PC-3 (cell line): Measurements from ENCODE around the gene ICAM2. TPM values are rescaled to one million over a fixed set of nuclear protein-coding genes. Genes with fewer than 3 reads are reported as not detected.

Experiments
- ATAC-seq: fragments of 200-7000 bp; cut with Tn5 transposase; 2 replicates; pipeline ENCODE4 v1.9.1; 2020; ENCODE audit warnings: mild to moderate bottlenecking, moderate library complexity
- BruUV-seq: library from RNA; stranded (reverse); fragments of 400-500 nt; replicated peaks from 2 replicates; lab custom pipeline; 2021; lab: Mats Ljungman, UMichigan
- CTCF ChIA-PET: fragments of 300-600 bp; sonication (Branson Sonifier 250); formaldehyde crosslinking; loops from one replicate; lab custom pipeline; 2022; ENCODE audit warnings: antibody characterized with exemption; lab: Charles Lee
- POLR2A ChIA-PET: fragments of 300-600 bp; sonication (Branson Sonifier 250); formaldehyde crosslinking; loops from one replicate; lab custom pipeline; 2022; ENCODE audit warnings: antibody characterized with exemption; ENCODE audit not compliant: unreplicated experiment; lab: Charles Lee
- DNase-seq: peaks from one replicate; pipeline ENCODE4 v3.0.0-alpha.2; 2015
- H2AFZ ChIP-seq: fragments of 300-600 bp; sonication (generic); 2 replicates; pipeline ENCODE4 v1.6.0; 2016; ENCODE audit warnings: antibody characterized with exemption, low read length
- H3F3A ChIP-seq: fragments of 300-600 bp; sonication (generic); one replicate; pipeline ENCODE4 v1.6.0; 2017; ENCODE audit warnings: antibody characterized with exemption, low read length, control low read depth, mild to moderate bottlenecking; ENCODE audit not compliant: unreplicated experiment
- H3K27ac ChIP-seq: fragments of 300-600 bp; sonication (generic); 2 replicates; pipeline ENCODE4 v1.5.1; 2016; ENCODE audit warnings: mild to moderate bottlenecking, low read length
- H3K27me3 ChIP-seq: fragments of 300-600 bp; sonication (generic); 2 replicates; pipeline ENCODE4 v1.6.1; 2016; ENCODE audit warnings: low read length, mixed read lengths
- H3K36me3 ChIP-seq: fragments of 300-600 bp; sonication (generic); 2 replicates; pipeline ENCODE4 v1.6.1; 2016; ENCODE audit warnings: low read depth, mixed run types, low read length, mixed read lengths
- H3K4me1 ChIP-seq: fragments of 300-600 bp; sonication (generic); 2 replicates; pipeline ENCODE4 v1.5.1; 2016; ENCODE audit warnings: low read length; ENCODE audit not compliant: insufficient read depth
- H3K4me2 ChIP-seq: fragments of 300-600 bp; sonication (generic); 2 replicates; pipeline ENCODE4 v1.6.0; 2016; ENCODE audit warnings: low read length
- H3K4me3 ChIP-seq: fragments of 300-600 bp; sonication (generic); 2 replicates; pipeline ENCODE4 v1.5.1; 2016; ENCODE audit warnings: mild to moderate bottlenecking, low read length, mixed read lengths
- H3K79me2 ChIP-seq: fragments of 300-600 bp; sonication (generic); 2 replicates; pipeline ENCODE4 v1.6.1; 2017; ENCODE audit warnings: low read length, mixed read lengths
- H3K9ac ChIP-seq: fragments of 300-600 bp; sonication (generic); 2 replicates; pipeline ENCODE4 v1.6.0; 2016; ENCODE audit warnings: mild to moderate bottlenecking, low read length
- H3K9me2 ChIP-seq: fragments of 300-600 bp; sonication (generic); replicated peaks from 2 replicates; pipeline ENCODE4 v1.6.1; 2016; ENCODE audit warnings: mixed run types, low read length, mixed read lengths
- H3K9me3 ChIP-seq: fragments of 300-600 bp; sonication (generic); 2 replicates; pipeline ENCODE4 v1.6.1; 2016; ENCODE audit warnings: low read length, mixed read lengths
- H4K20me1 ChIP-seq: fragments of 300-600 bp; sonication (generic); 2 replicates; pipeline ENCODE4 v1.6.1; 2016; ENCODE audit warnings: low read length, mixed read lengths
- CTCF ChIP-seq: fragments of 300-600 bp; sonication (generic); conservative IDR thresholded peaks from 2 replicates; pipeline ENCODE4 v1.5.1; 2017; ENCODE audit warnings: antibody characterized with exemption, low read depth, mild to moderate bottlenecking, low read length
- EZH2 ChIP-seq: fragments of 300-600 bp; sonication (generic); IDR thresholded peaks from one replicate; pipeline ENCODE4 v1.6.1; 2017; ENCODE audit warnings: antibody characterized with exemption, mild to moderate bottlenecking, low read length; ENCODE audit not compliant: unreplicated experiment
- EZH2phosphoT487 ChIP-seq: fragments of 300-600 bp; sonication (generic); IDR thresholded peaks from 2 replicates; pipeline ENCODE4 v1.6.1; 2018; ENCODE audit warnings: mild to moderate bottlenecking, antibody characterized with exemption, low read length, borderline replicate concordance
- intact Hi-C: fragments of 100-400 bp; cut with micrococcal nuclease; formaldehyde crosslinking; loops from 2 replicates; pipeline ENCODE4 v1.9.0; 2023
- total RNA-seq: library from RNA; depleted of rRNA; stranded (reverse); fragments of >200 nt; gene quantifications from 2 replicates; pipeline ENCODE4 v1.2.3, GENCODE V29; 2014

The ICAM2 gene
- total RNA-seq, 1 experiment from 2014 or later = not detected

- Histone ChIP-seq H3F3A (no peaks in the 10 kb centered on the region), H3K79me2 (no peaks in the 10 kb centered on the region), H3K27me3 (no peaks in the 10 kb centered on the region), H3K36me3 (peaks cover 3% of the 10 kb centered on the region; the same call in 1 of the 2 replicates), H3K9me3 (no peaks in the 10 kb centered on the region), H3K9me2 (no peaks in the 10 kb centered on the region), H4K20me1 (no peaks in the 10 kb centered on the region), H3K9ac (no peak overlapping the region), H3K4me1 (peaks cover 26% of the 10 kb centered on the region), H3K4me2 (no peak overlapping the region), H3K4me3 (no peak overlapping the region), H3K27ac (no peak overlapping the region), H2AFZ (no peak overlapping the region)
- TF ChIP-seq EZH2 = no peak
- TF ChIP-seq CTCF = no peak
- TF ChIP-seq EZH2phosphoT487 = no peak
- POLR2A ChIA-PET = no interaction called here
- ATAC-seq (no peak), DNase-seq (no peak)
- intact Hi-C loops = no loop called here
- CTCF ChIA-PET = interaction anchor here (1.2 kb wide), 1 partner anchor 79 kb away, joined by 4 read pairs; no protein-coding TSS in a partner anchor
- BruUV-seq = no TSS peak
These were observed 33.9 kb upstream of the ICAM2 start for GRCh38 chr17:64054304-64054703.

- POLR2A ChIA-PET = no interaction called here
- intact Hi-C loops = no loop called here
These were observed 32.7 kb upstream of the ICAM2 start for GRCh38 chr17:64053101-64053500.

More at GRCh38 chr17:64053101-64053500, 32.7 kb upstream of the ICAM2 start:
- no peak for TF ChIP-seq EZH2
- no peak for TF ChIP-seq EZH2phosphoT487
- no peak for TF ChIP-seq CTCF
- ATAC-seq (no peak), DNase-seq (no peak)
- no peak overlapping the region for H3K9ac ChIP-seq
- no peaks in the 10 kb centered on the region for H4K20me1 ChIP-seq
- peaks cover 5% of the 10 kb centered on the region; the same call in 1 of the 2 replicates for H3K36me3 ChIP-seq
- no peaks in the 10 kb centered on the region for H3K9me2 ChIP-seq
- no peak overlapping the region for H2AFZ ChIP-seq
- BruUV-seq = no TSS peak
- H3F3A ChIP-seq = no peaks in the 10 kb centered on the region
- no peaks in the 10 kb centered on the region for H3K79me2 ChIP-seq
- peaks cover 17% of the 10 kb centered on the region for H3K4me1 ChIP-seq
- H3K27me3 ChIP-seq = no peaks in the 10 kb centered on the region
- CTCF ChIA-PET = interaction anchor here (0.7 to 1.2 kb wide), 2 partner anchors 24 to 80 kb away, joined by 4 to 11 read pairs; no protein-coding TSS in a partner anchor
- H3K27ac ChIP-seq = no peak overlapping the region
- no peak overlapping the region for H3K4me2 ChIP-seq
- H3K9me3 ChIP-seq = no peaks in the 10 kb centered on the region
- H3K4me3 ChIP-seq = no peak overlapping the region
